Hematopoietic multipotent progenitor cell treated with erythropoietin and hydrocortisone succinate and interleukin-3 and kit ligand, for 17 days (in vitro differentiated cells): ENCODE results near the gene TTYH3.
"Not testable (repeated sequence)": the region's sequence is repeated elsewhere in the genome, so short reads cannot be mapped to it uniquely, and the experiment has no call there.

Source experiments
- DNase-seq: peaks from one replicate; pipeline ENCODE4 v3.0.0-alpha.2; 2015; ENCODE audit warnings: low spot score

TTYH3 gene

GRCh38 chr7:2631946-2632732 is at the start of gene TTYH3:
TTYH3 (plus strand) TSS chr7:2631986; CDS start chr7:2632156, 170 bp downstream.
- DNase-seq = no peak

GRCh38 chr7:2582006-2582735 is 49.6 kb upstream of the TTYH3 start:
- no peak for DNase-seq

GRCh38 chr7:2583798-2584580 is 47.8 kb upstream of the TTYH3 start:
- no peak for DNase-seq

- DNase-seq = no peak
Observed at GRCh38 chr7:2585446-2585845, 46.3 kb upstream of the TTYH3 start.

- DNase-seq = no peak
Observed at GRCh38 chr7:2586326-2587020, 45.3 kb upstream of the TTYH3 start.

GRCh38 chr7:2587134-2587533 is 44.7 kb upstream of the TTYH3 start:
- no peak for DNase-seq

GRCh38 chr7:2587778-2588177 is 44.0 kb upstream of the TTYH3 start:
- DNase-seq = no peak

GRCh38 chr7:2589341-2589740 is 42.4 kb upstream of the TTYH3 start:
- no peak for DNase-seq

- DNase-seq = not testable (repeated sequence)
Observed at GRCh38 chr7:2589941-2590340, 41.8 kb upstream of the TTYH3 start.

- no peak for DNase-seq
Observed at GRCh38 chr7:2592375-2592865, 39.4 kb upstream of the TTYH3 start.

GRCh38 chr7:2593036-2593727 is 38.6 kb upstream of the TTYH3 start:
- DNase-seq = no peak

- no peak for DNase-seq
Observed at GRCh38 chr7:2594599-2594998, 37.2 kb upstream of the TTYH3 start.

- DNase-seq = no peak
Observed at GRCh38 chr7:2595258-2595860, 36.4 kb upstream of the TTYH3 start.

GRCh38 chr7:2596464-2597272 is 35.1 kb upstream of the TTYH3 start:
- no peak for DNase-seq

- DNase-seq = no peak
Observed at GRCh38 chr7:2597273-2597640, 34.5 kb upstream of the TTYH3 start.

- DNase-seq = no peak
Observed at GRCh38 chr7:2598154-2598823, 33.5 kb upstream of the TTYH3 start.

GRCh38 chr7:2601065-2601464 is 30.7 kb upstream of the TTYH3 start:
- DNase-seq = no peak

GRCh38 chr7:2601907-2602306 is 29.9 kb upstream of the TTYH3 start:
- no peak for DNase-seq

- no peak for DNase-seq
Observed at GRCh38 chr7:2602406-2603043, 29.3 kb upstream of the TTYH3 start.
